Stomach smooth muscle (tissue), 2 donors: ENCODE data around the gene ALK.

Experiments
- H3K27ac ChIP-seq: one replicate; pipeline ENCODE4 v1.7.0; 2013; ENCODE audit warnings: mild to moderate bottlenecking, low read length, inconsistent platforms
- H3K27me3 ChIP-seq, 2 donors: one replicate each; pipeline ENCODE4 v1.7.0; 2013; ENCODE audit warnings: low read length in 2 of 2; ENCODE audit not compliant: insufficient read depth in 2 of 2, control insufficient read depth in 1 of 2
- H3K36me3 ChIP-seq, 2 donors: one replicate each; pipeline ENCODE4 v1.7.0; 2013; ENCODE audit warnings: low read length in 2 of 2; ENCODE audit not compliant: control insufficient read depth in 2 of 2, insufficient read depth in 2 of 2
- H3K4me1 ChIP-seq: one replicate; pipeline ENCODE4 v1.7.0; 2013; ENCODE audit warnings: low read length; ENCODE audit not compliant: control insufficient read depth, insufficient read depth
- H3K4me3 ChIP-seq, 2 donors: one replicate each; pipeline ENCODE4 v1.7.0; 2013; ENCODE audit warnings: low read length in 2 of 2
- H3K9ac ChIP-seq, 2 donors: one replicate each; pipeline ENCODE4 v1.7.0; 2013; ENCODE audit warnings: low read length in 2 of 2, mild to moderate bottlenecking in 1 of 2
- H3K9me3 ChIP-seq, 2 donors: one replicate each; pipeline ENCODE4 v1.7.0; 2013; ENCODE audit warnings: low read length in 2 of 2; ENCODE audit not compliant: control insufficient read depth in 2 of 2
- donor health status: healthy.
- donor health status: Pancreatic carcinoma.

Gene ALK

DNA sequence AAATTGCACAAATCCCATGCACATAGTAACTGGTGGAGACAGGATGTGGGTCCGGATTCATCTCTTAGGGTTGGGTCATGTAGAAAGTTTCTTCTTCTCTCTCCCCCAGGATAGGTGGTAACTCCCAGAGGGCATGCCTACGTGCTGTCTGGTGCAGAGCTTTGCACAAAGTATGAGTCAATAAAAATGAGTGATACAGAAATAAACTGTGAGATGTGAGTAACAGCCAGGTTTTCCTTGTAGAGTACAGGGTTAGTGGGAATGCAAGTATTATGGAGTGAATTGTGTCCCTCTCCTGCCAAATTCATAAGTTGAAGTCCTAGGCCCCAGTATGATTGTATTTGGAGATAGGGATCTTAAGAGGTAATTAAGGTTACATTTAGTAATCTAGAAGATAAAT is 289.4 kb downstream of the ALK start:
- Histone ChIP-seq H3K9ac (no peak overlapping the region), H3K36me3 (no peaks in the 10 kb centered on the region), H3K9me3 (no peaks in the 10 kb centered on the region), H3K4me3 (no peak overlapping the region), H3K27me3 (peaks cover 0 to 2% of the 10 kb centered on the region in 2 donors), H3K4me1 (no peaks in the 10 kb centered on the region), H3K27ac (no peak overlapping the region)

DNA sequence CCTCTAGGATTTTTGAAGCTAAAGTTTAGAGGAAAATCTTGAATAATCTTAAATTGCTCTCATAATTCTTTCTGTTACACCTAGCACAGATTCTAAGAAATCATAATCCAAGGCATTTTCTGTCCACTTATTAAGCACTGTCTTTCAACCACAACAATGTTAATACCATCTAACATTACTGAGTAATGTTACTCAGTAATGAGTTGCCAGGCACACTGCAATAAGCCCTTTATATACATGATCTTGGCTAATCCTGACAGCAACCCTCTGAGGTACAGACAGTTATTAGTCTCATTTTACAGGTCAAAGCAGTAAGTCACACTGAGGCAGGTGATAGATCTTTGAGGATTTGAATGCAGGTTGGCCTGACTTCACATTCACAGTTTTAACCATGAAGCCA is 291.9 kb downstream of the ALK start:
- no peaks in the 10 kb centered on the region for H3K4me1 ChIP-seq
- H3K27me3 ChIP-seq: peaks cover 0 to 4% of the 10 kb centered on the region in 2 donors
- no peak overlapping the region for H3K9ac ChIP-seq
- no peak overlapping the region for H3K4me3 ChIP-seq
- H3K9me3 ChIP-seq: no peaks in the 10 kb centered on the region
- no peaks in the 10 kb centered on the region for H3K36me3 ChIP-seq
- no peak overlapping the region for H3K27ac ChIP-seq

DNA sequence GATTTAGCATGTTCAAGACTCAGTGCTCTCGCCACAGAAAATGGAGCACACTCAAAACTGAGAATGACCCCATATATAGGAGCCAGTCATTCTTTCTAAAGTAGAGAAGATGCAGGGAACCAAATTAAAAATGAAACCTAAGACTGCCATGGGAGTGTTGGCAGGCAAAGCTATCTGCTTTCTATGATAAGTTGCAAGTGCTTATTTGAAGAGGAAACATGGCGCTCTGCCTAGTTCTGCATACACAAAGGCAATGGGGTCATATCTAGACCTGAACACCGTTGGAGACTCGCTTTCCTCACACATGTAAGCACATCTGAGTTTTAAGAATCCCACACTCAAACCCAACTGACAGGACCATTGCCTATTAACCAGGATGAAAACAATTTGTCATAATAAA is 292.5 kb downstream of the ALK start:
- peaks cover 0 to 4% of the 10 kb centered on the region in 2 donors for H3K27me3 ChIP-seq
- no peak overlapping the region for H3K27ac ChIP-seq
- H3K4me1 ChIP-seq: no peaks in the 10 kb centered on the region
- H3K36me3 ChIP-seq: no peaks in the 10 kb centered on the region
- no peak overlapping the region for H3K4me3 ChIP-seq
- no peaks in the 10 kb centered on the region for H3K9me3 ChIP-seq
- no peak overlapping the region for H3K9ac ChIP-seq

DNA sequence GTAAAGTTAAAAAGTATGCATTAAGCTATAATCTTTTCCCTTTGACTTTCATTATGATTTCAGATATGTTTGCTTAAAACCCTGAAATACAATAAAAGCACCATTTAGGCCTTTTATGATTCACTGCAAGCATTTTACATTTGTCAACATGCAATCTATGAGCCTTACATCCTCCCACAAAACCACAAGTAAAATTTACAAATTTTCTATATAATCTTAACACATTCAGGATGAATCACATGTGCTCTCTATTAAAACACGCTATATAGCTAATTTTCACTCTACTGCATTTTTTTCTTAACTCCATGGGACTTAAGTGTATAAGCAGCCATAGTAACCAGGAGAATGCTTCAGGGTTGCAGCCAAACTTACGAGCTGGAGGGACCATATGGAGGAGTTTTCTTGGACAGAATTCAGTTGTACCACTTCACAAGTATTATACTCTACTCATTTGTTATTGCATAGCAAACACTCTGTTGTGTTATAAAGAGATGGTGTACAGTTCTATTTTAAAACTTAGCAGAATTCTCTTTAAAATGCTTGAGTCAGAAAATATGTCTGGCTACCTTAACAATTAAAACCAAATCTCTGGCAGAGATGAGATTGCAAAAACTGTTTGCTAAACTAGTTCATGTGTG is 293.2 kb downstream of the ALK start:
- H3K27ac ChIP-seq: no peak overlapping the region
- H3K27me3 ChIP-seq: peaks cover 0 to 4% of the 10 kb centered on the region in 2 donors
- H3K36me3 ChIP-seq: no peaks in the 10 kb centered on the region
- H3K4me1 ChIP-seq: no peaks in the 10 kb centered on the region
- H3K9ac ChIP-seq: no peak overlapping the region
- no peak overlapping the region for H3K4me3 ChIP-seq
- H3K9me3 ChIP-seq: no peaks in the 10 kb centered on the region

DNA sequence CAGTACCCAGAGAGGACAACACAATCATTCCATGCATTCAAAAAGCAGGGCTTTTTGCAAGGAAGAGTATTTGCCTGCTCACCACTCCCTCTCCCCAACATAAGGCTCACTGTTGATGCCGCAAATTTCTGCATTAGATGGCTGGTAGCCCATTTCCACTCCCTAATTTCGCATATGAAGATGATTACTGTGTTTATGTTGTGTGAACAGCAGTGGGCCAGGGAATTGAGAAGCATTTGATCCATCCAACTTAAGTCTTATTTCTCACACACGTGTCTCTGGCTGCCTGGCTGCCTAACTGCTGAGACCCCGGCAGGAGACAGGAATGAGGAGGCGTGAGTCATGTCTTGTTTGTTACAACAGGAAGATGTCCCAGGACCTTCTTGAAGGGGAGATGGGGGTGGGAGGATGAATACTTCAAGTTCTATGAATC is 294.1 kb downstream of the ALK start:
- H3K9ac ChIP-seq: no peak overlapping the region
- no peaks in the 10 kb centered on the region for H3K4me1 ChIP-seq
- H3K4me3 ChIP-seq: no peak overlapping the region
- no peaks in the 10 kb centered on the region for H3K36me3 ChIP-seq
- H3K27me3 ChIP-seq: peaks cover 0 to 4% of the 10 kb centered on the region in 2 donors
- H3K9me3 ChIP-seq: no peaks in the 10 kb centered on the region
- no peak overlapping the region for H3K27ac ChIP-seq

DNA sequence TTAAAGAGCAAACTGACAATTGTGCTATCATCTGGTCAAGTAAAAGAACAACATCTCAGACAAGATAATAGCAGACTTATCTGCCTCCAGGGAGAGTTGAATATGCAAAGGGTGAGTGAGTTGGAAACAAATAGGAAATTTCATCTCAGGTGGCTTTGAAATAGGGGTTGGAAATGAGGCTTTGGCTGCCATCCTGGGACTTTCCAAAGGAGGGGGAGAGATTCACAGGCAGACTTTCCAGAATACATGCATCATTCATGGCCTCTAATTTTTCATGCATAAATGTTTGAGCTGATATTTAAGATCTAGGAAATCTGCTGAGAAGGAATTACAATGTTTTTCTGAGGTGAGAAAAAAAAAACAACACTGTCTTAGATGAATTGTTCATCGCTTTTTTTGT is 300.5 kb downstream of the ALK start:
- H3K9me3 ChIP-seq: no peaks in the 10 kb centered on the region
- no peaks in the 10 kb centered on the region for H3K4me1 ChIP-seq
- H3K27ac ChIP-seq: no peak overlapping the region
- H3K27me3 ChIP-seq: peaks cover 0 to 2% of the 10 kb centered on the region in 2 donors
- no peak overlapping the region for H3K4me3 ChIP-seq
- no peaks in the 10 kb centered on the region for H3K36me3 ChIP-seq
- H3K9ac ChIP-seq: no peak overlapping the region

DNA sequence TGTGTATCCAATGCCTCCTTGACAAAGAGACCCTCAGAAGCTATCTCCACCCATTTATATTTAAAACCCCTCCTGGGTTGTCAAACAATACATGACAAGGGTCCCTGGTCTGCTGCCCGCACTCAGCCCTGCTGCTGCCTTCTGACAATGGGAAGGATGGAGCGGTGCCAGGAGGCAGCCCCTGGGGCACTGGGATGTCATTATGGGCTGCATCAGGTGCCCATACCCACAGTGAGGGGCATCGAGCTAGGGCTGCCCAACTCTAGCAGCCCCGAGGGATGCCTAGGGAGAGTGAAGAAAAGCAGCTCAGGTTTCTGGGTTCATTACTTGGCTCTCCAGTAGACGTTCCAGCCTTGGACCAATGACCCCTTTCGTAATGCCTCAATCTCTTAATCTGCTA is 301.7 kb downstream of the ALK start:
- no peaks in the 10 kb centered on the region for H3K4me1 ChIP-seq
- no peaks in the 10 kb centered on the region for H3K36me3 ChIP-seq
- H3K4me3 ChIP-seq: no peak overlapping the region

DNA sequence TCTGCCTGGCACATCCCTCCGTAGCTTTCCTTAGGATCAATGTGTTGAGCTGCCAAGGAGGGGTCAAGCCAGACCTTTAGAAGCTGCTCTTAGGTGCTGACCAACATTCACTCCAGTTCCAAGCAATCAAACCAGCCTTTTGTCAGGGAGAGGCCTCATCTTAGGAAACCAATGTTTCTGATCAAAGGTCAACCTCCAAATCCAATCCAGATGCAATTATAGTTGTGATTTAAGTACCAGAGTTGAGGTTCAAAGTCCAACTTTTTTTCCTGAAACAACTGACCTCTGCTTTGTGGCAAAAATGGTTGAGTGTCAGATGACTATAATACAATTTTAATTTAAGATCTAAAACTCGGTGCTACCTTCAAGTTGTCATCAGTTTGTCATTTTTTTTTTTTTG is 303.4 kb downstream of the ALK start:
- Histone ChIP-seq H3K4me1 (no peaks in the 10 kb centered on the region), H3K27me3 (peaks cover 3 to 4% of the 10 kb centered on the region in 2 donors), H3K9ac (no peak overlapping the region), H3K27ac (no peak overlapping the region), H3K9me3 (no peaks in the 10 kb centered on the region), H3K36me3 (no peaks in the 10 kb centered on the region), H3K4me3 (no peak overlapping the region)

More for the DNA sequence above, 301.7 kb downstream of the ALK start:
- Histone ChIP-seq H3K9me3 (no peaks in the 10 kb centered on the region), H3K27ac (no peak overlapping the region), H3K27me3 (peaks cover 2 to 3% of the 10 kb centered on the region in 2 donors), H3K9ac (no peak overlapping the region)

DNA sequence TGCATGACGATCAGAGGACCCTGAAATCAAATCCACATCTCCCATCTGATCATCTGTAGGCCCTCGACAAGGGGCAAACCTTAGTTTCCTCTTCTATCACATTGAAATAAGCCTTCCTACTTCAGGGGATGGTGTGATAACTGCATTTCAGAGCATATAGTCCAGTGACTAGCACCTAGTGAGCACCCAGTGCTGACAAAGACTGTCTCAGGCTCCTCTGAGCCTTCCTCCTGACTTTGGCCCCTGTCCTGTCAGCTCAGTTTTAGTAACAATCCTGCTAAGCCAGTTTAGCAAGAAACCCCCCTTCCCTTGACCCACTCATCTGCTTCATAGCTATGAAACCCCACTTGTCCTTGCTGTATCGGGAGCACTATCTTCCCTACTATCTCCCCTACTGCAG is 304.0 kb downstream of the ALK start:
- Histone ChIP-seq H3K4me1 (no peaks in the 10 kb centered on the region), H3K27me3 (peaks cover 3 to 4% of the 10 kb centered on the region in 2 donors), H3K9me3 (no peaks in the 10 kb centered on the region), H3K27ac (no peak overlapping the region), H3K36me3 (no peaks in the 10 kb centered on the region), H3K9ac (no peak overlapping the region), H3K4me3 (no peak overlapping the region)

DNA sequence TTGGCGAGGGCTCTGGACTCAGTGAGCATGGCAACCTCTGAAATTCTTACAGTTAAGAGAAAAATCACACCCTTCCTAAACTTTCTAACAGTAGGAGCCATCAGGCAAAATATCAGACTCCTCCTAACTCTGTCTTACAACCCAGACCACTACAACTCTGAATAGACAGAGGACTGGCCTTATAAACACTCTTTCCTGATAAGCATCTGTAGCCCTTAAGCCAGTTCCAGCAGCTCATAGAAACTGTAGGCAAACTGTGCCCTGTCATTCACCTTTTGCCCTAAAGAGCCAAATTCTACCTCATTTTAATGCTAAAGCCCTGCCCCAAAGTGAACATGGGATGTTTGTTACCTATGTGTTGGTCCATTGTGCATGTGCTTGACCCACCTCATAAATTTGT is 304.8 kb downstream of the ALK start:
- no peak overlapping the region for H3K27ac ChIP-seq
- no peak overlapping the region for H3K4me3 ChIP-seq
- no peaks in the 10 kb centered on the region for H3K4me1 ChIP-seq
- no peak overlapping the region for H3K9ac ChIP-seq
- no peaks in the 10 kb centered on the region for H3K9me3 ChIP-seq
- no peaks in the 10 kb centered on the region for H3K36me3 ChIP-seq
- H3K27me3 ChIP-seq: peaks cover 3 to 4% of the 10 kb centered on the region in 2 donors

DNA sequence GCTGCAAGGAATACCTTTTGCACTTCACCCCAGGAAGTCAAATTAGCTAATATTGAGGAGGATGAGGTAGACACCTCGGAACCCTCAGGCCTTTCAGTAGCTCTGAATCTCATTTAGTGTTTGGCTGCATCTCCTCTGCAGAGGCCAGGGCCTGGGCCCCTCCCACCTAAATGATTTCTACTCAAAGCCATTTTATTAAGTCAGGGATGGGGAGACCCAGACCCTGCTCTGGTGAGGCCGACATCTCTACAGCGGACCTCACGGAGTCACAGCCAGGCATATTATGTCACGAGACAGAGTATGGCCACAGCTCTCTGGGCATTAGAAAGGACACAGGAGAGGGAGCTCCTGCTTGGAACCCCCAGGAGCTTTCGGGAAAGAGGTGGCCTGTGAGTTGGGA is 305.5 kb downstream of the ALK start:
- H3K27me3 ChIP-seq: peaks cover 3 to 4% of the 10 kb centered on the region in 2 donors
- H3K4me3 ChIP-seq: no peak overlapping the region
- no peaks in the 10 kb centered on the region for H3K4me1 ChIP-seq
- H3K36me3 ChIP-seq: no peaks in the 10 kb centered on the region
- H3K27ac ChIP-seq: no peak overlapping the region
- no peak overlapping the region for H3K9ac ChIP-seq
- H3K9me3 ChIP-seq: no peaks in the 10 kb centered on the region
